ENCODE data around the gene OR9Q1.
"Not testable (repeated sequence)": the region's sequence is repeated elsewhere in the genome, so short reads cannot be mapped to it uniquely, and the experiment has no call there.

The OR9Q1 gene

DNA sequence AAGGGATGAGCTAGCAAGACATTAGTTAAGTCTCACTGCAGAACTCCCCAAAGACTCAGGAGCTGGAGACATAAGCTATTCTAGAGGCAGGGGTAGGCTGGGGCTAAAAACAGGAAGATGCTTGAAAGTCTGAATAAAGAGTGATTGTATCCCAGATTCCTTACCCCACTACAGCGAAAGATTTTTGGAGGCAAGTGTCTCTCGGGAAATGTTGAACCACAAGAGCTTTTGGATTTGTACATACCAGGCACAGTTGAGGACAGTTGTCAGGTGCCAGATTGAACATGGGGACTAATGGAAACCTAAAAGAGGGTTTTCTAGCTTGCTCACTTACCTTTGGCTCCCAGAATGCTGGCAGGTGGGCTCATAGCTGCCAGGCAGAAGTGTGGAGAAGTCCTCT lies 43.5 kb upstream of the OR9Q1 start:
- DNase-seq (ENCODE audit: low read depth) = no peak
- TF ChIP-seq, protein P1, sequence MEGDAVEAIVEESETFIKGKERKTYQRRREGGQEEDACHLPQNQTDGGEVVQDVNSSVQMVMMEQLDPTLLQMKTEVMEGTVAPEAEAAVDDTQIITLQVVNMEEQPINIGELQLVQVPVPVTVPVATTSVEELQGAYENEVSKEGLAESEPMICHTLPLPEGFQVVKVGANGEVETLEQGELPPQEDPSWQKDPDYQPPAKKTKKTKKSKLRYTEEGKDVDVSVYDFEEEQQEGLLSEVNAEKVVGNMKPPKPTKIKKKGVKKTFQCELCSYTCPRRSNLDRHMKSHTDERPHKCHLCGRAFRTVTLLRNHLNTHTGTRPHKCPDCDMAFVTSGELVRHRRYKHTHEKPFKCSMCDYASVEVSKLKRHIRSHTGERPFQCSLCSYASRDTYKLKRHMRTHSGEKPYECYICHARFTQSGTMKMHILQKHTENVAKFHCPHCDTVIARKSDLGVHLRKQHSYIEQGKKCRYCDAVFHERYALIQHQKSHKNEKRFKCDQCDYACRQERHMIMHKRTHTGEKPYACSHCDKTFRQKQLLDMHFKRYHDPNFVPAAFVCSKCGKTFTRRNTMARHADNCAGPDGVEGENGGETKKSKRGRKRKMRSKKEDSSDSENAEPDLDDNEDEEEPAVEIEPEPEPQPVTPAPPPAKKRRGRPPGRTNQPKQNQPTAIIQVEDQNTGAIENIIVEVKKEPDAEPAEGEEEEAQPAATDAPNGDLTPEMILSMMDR (conservative IDR thresholded peaks at IDR 0.05; ENCODE audit: low read depth, low read length) = no peak
- no peak overlapping the region for H3K4me3 ChIP-seq (ENCODE audit: low read length)

DNA sequence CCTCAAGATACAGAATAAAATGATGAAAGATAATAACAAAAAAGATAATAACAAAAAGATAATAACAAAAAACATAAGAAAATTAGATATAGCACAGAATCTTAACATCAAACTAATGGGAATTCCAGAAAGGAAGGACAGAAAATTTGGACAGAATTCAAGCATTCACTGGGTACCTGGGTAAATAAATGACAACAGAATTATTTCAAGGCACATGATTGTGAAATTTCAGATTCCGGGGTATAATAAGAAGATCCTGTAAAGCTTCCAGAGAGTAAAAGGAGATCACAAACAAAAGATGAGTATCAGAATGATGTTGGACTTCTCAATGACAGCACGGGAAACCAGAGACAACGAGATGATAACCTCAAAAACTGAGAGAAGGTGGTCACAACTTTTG lies 42.1 kb upstream of the OR9Q1 start:
- H3K4me3 ChIP-seq (ENCODE audit: low read length) = no peak overlapping the region
- TF ChIP-seq, protein P1 (conservative IDR thresholded peaks at IDR 0.05; ENCODE audit: low read depth, low read length) = no peak
- DNase-seq (ENCODE audit: low read depth) = no peak

DNA sequence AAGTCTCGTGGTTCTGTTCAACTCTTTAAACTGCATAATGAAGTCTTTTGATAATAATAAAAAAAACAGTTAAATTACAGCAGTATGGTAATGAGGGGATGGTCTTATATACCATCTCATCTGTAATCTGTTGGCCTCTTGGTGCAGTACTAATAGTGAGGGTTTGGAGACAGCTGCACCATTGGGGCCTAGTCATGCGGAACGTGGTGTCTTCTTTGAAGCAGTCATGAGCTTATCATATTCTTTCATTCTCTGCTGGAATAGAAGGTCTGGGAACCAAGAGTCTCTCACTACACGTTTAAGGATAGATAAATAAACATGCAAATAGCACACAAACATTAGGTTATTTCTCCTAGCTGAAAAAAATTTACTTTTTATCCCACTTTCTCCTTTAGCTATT lies 40.9 kb upstream of the OR9Q1 start:
- no peak for DNase-seq (ENCODE audit: low read depth)
- no peak overlapping the region for H3K4me3 ChIP-seq (ENCODE audit: low read length)
- TF ChIP-seq, protein P1 (conservative IDR thresholded peaks at IDR 0.05; ENCODE audit: low read depth, low read length) = no peak

DNA sequence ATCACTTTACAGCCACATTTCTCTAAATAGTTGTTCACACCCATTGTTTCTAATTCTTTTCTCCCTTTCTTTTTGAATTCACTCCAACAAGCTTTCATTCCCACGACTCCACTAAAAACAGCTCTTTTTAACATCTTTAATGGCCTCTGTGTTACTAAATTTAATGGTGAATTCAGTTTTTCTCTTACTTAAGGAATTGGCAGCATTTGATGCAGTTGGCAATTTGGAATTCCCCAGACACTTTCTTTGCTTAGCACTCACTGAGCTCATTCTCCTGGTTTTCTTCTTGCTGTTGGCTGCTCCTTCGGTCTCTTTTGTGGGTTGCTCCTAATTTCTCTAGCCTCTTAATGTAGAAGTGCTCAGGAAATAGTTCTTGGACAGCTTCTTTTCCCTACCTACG lies 40.5 kb upstream of the OR9Q1 start:
- TF ChIP-seq, protein P1 (conservative IDR thresholded peaks at IDR 0.05; ENCODE audit: low read depth, low read length) = no peak

DNA sequence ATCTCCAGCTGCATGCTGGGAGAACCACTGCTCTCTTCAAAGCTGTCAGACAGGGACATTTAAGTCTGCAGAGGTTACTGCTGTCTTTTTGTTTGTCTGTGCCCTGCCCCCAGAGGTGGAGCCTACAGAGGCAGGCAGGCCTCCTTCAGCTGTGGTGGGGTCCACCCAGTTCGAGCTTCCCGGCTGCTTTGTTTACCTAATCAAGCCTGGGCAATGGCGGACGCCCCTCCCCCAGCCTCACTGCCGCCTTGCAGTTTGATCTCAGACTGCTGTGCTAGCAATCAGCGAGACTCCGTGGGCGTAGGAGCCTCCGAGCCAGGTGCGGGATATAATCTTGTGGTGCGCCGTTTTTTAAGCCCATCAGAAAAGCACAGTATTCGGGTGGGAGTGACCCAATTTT lies 24.2 kb upstream of the OR9Q1 start:
- not testable (repeated sequence) for H3K4me3 ChIP-seq (ENCODE audit: low read length); DNase-seq (ENCODE audit: low read depth)

More for the DNA sequence above, 40.5 kb upstream of the OR9Q1 start:
- DNase-seq (ENCODE audit: low read depth) = no peak
- no peak overlapping the region for H3K4me3 ChIP-seq (ENCODE audit: low read length)

DNA sequence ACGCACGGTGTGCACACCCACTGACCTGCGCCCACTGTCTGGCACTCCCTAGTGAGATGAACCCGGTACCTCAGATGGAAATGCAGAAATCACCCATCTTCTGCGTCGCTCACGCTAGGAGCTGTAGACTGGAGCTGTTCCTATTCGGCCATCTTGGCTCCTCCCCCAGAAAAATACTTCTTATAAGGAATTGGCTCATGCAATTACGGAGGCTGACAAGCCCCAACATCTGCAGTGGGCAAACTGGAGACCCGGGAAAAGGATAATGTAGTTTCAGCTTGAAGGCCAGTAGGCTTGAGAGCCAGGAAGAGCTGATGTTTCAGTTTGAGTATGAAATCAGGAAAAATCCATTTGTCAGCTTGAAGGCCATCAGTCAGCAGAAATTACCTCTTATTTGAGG lies 23.7 kb upstream of the OR9Q1 start:
- not testable (repeated sequence) for DNase-seq (ENCODE audit: low read depth)

DNA sequence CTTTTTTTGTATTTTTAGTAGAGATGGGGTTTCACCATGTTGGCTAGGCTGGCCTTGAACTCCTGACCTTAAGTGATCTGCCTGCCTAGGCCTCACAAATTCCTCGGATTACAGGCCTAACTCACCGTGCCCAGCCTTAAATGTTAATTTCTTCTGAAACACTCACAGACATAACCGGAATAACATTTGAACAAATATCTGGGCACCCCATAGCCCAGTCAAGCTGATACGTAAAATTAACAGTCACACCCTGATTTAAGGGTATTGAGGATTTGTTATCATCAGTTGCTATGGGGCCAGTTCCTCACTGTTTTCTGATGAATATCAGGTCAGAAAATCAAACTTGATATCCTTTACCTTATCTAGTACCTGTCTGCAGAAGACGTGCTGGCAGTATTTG lies 23.0 kb upstream of the OR9Q1 start:
- TF ChIP-seq, protein P1 (conservative IDR thresholded peaks at IDR 0.05; ENCODE audit: low read depth, low read length) = no peak
- DNase-seq (ENCODE audit: low read depth) = no peak
- no peak overlapping the region for H3K4me3 ChIP-seq (ENCODE audit: low read length)

More for the DNA sequence above, 23.7 kb upstream of the OR9Q1 start:
- H3K4me3 ChIP-seq (ENCODE audit: low read length) = not testable (repeated sequence)

DNA sequence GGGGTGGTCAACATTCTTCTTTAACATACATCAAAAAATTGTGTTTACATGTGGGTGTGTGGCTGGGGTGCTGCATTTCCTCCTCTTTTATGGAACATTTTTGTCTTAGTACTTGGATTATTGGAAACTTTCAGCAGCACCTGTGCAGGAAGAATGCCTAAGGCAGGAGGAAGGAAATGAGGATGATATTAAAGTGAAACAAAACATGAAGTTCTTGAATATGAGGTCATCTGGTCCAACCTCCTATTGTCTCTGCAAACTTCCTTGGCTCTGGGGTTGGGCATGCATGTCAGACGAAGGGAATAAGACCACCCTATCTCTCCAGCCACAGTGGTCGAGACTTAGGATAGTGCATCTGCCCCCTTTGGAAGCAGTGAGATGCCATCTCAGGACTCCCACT lies 20.6 kb upstream of the OR9Q1 start:
- no peak for DNase-seq (ENCODE audit: low read depth)
- no peak overlapping the region for H3K4me3 ChIP-seq (ENCODE audit: low read length)
- TF ChIP-seq, protein P1 (conservative IDR thresholded peaks at IDR 0.05; ENCODE audit: low read depth, low read length) = no peak
